Measurements from ENCODE around the gene RALGDS.

- TF ChIP-seq CTCF (IDR thresholded peaks at IDR 0.05) (no peak), POLR2A (IDR thresholded peaks at IDR 0.05) (no peak)
Observed at GRCh38 chr9:133121915-133122550, 993 bp upstream of the RALGDS start.
